D721Med (cell line): Measurements from ENCODE around the gene VWA3B.
"Not testable (repeated sequence)": the region's sequence is repeated elsewhere in the genome, so short reads cannot be mapped to it uniquely, and the experiment has no call there.

Source experiments
- DNase-seq: peaks from one replicate; pipeline ENCODE4 v3.0.0; 2011; ENCODE audit warnings: low spot score; ENCODE audit not compliant: insufficient read length
- FAIRE-seq: peaks from 2 replicates; lab custom pipeline; 2011; peaks lifted over from hg19 to GRCh38; lab: Jason Lieb, UNC
- CTCF ChIP-seq: IDR thresholded peaks from 2 replicates; pipeline ENCODE4 v1.5.1; 2012; ENCODE audit warnings: mild to moderate bottlenecking, control low read depth; ENCODE audit not compliant: insufficient read depth; ENCODE audit errors: missing control alignments

VWA3B gene

GRCh38 chr2:98137196-98137595 is 50.2 kb downstream of the VWA3B start:
- no peak for TF ChIP-seq CTCF
- DNase-seq, result no peak
- FAIRE-seq, result no peak

GRCh38 chr2:98138978-98139377 is 52.0 kb downstream of the VWA3B start:
- not testable (repeated sequence) for DNase-seq, FAIRE-seq

- no peak for FAIRE-seq
- no peak for DNase-seq
- TF ChIP-seq CTCF, result no peak
Measured at GRCh38 chr2:98140210-98140609, 53.2 kb downstream of the VWA3B start.

- FAIRE-seq (no peak), DNase-seq (no peak)
- no peak for TF ChIP-seq CTCF
Measured at GRCh38 chr2:98142106-98142791, 55.3 kb downstream of the VWA3B start.

GRCh38 chr2:98145070-98145469 is 58.1 kb downstream of the VWA3B start:
- DNase-seq (no peak), FAIRE-seq (no peak)
- TF ChIP-seq CTCF, result no peak

- not testable (repeated sequence) for FAIRE-seq, DNase-seq
Measured at GRCh38 chr2:98147900-98148299, 60.9 kb downstream of the VWA3B start.

GRCh38 chr2:98148595-98149332 is 61.8 kb downstream of the VWA3B start:
- no peak for FAIRE-seq
- DNase-seq, result no peak
- no peak for TF ChIP-seq CTCF

GRCh38 chr2:98149333-98149697 is 62.3 kb downstream of the VWA3B start:
- DNase-seq, result no peak
- no peak for TF ChIP-seq CTCF
- FAIRE-seq, result no peak
